Muscle of leg (tissue), 11 donors: ENCODE measurements around the gene ENTHD1. TPM values are rescaled to one million over a fixed set of nuclear protein-coding genes. Genes with fewer than 3 reads are reported as not detected.

ENCODE experiments used
- DNase-seq: peaks from one replicate; pipeline ENCODE4 v3.0.0; 2013
- H3K27ac ChIP-seq: one replicate; pipeline ENCODE4 v1.5.1; 2013; ENCODE audit warnings: mild to moderate bottlenecking, low read length, control low read depth
- H3K27me3 ChIP-seq: one replicate; pipeline ENCODE4 v1.6.1; 2013; ENCODE audit warnings: low read length; ENCODE audit not compliant: control insufficient read depth, insufficient read depth
- H3K36me3 ChIP-seq: one replicate; pipeline ENCODE4 v1.6.1; 2013; ENCODE audit warnings: low read length; ENCODE audit not compliant: control insufficient read depth, insufficient read depth
- H3K4me1 ChIP-seq: one replicate; pipeline ENCODE4 v1.6.1; 2013; ENCODE audit warnings: low read length; ENCODE audit not compliant: control insufficient read depth, insufficient read depth
- H3K4me3 ChIP-seq: one replicate; pipeline ENCODE4 v1.5.1; 2013; ENCODE audit warnings: low read length, control low read depth
- H3K9me3 ChIP-seq: replicated peaks from 2 replicates; pipeline ENCODE4 v1.6.1; 2013; ENCODE audit warnings: low read depth, low read length; ENCODE audit not compliant: control insufficient read depth
- WGBS: methylation state at CpG from one replicate; pipeline ENCODE4 v1.1.5; 2013; ENCODE audit warnings: missing lambda C conversion rate; ENCODE audit not compliant: insufficient coverage; 5-methylcytosine and 5-hydroxymethylcytosine counted together
- polyA plus RNA-seq, 8 donors: library from polyadenylated mRNA; unstranded; fragments of 120-200 nt; gene quantifications; one replicate each; pipeline versions ENCODE4 v1.2.1 to v1.2.3, GENCODE V29; 2013; ENCODE audit warnings: inconsistent platforms in 1 of 8, low replicate concordance in 1 of 8; ENCODE audit not compliant: insufficient read length in 8 of 8, insufficient read depth in 1 of 8
- total RNA-seq: library from RNA; stranded (reverse); fragments of 120-200 nt; gene quantifications from one replicate; pipeline ENCODE4 v1.2.4, GENCODE V29; 2013

Gene ENTHD1
- total and polyA plus RNA-seq, 9 donors, result not detected

GRCh38 chr22:39825661-39826102 is 67.9 kb downstream of the ENTHD1 start:
- Histone ChIP-seq H3K27me3 (peaks cover 5% of the 10 kb centered on the region), H3K27ac (no peak overlapping the region), H3K36me3 (no peaks in the 10 kb centered on the region), H3K9me3 (no peaks in the 10 kb centered on the region), H3K4me1 (no peaks in the 10 kb centered on the region), H3K4me3 (no peak overlapping the region)
- WGBS, result 97% methylated on average over 3 of the region's 3 CpGs
- DNase-seq, result no peak

GRCh38 chr22:39821008-39821407 is 72.6 kb downstream of the ENTHD1 start:
- Histone ChIP-seq H3K27me3 (peaks cover 3% of the 10 kb centered on the region), H3K4me1 (no peaks in the 10 kb centered on the region), H3K9me3 (no peaks in the 10 kb centered on the region), H3K27ac (no peak overlapping the region), H3K36me3 (no peaks in the 10 kb centered on the region), H3K4me3 (no peak overlapping the region)
- 67% methylated on average over 2 of the region's 3 CpGs for WGBS
- no peak for DNase-seq

- Histone ChIP-seq H3K27ac (no peak overlapping the region), H3K4me3 (no peak overlapping the region), H3K4me1 (no peaks in the 10 kb centered on the region), H3K27me3 (peaks cover 3% of the 10 kb centered on the region), H3K9me3 (no peaks in the 10 kb centered on the region), H3K36me3 (no peaks in the 10 kb centered on the region)
- no CpG with 5 or more reads among the region's 4 CpGs for whole genome bisulfite sequencing
- DNase-seq, result peak; percentile 3
Observed at GRCh38 chr22:39820256-39820655, 73.3 kb downstream of the ENTHD1 start.

- Histone ChIP-seq H3K27ac (no peak overlapping the region), H3K9me3 (no peaks in the 10 kb centered on the region), H3K4me1 (no peaks in the 10 kb centered on the region), H3K4me3 (no peak overlapping the region), H3K27me3 (peaks cover 3% of the 10 kb centered on the region), H3K36me3 (no peaks in the 10 kb centered on the region)
- WGBS, result no CpG with 5 or more reads among the region's 2 CpGs
- DNase-seq, result no peak
Observed at GRCh38 chr22:39819429-39819828, 74.1 kb downstream of the ENTHD1 start.

GRCh38 chr22:39818094-39818493 is 75.5 kb downstream of the ENTHD1 start:
- no peaks in the 10 kb centered on the region for H3K9me3 ChIP-seq
- H3K27ac ChIP-seq, result no peak overlapping the region
- H3K4me3 ChIP-seq, result no peak overlapping the region
- 67% methylated on average over 4 of the region's 5 CpGs for WGBS
- H3K4me1 ChIP-seq, result no peaks in the 10 kb centered on the region
- no peaks in the 10 kb centered on the region for H3K36me3 ChIP-seq
- DNase-seq, result no peak
- no peaks in the 10 kb centered on the region for H3K27me3 ChIP-seq

GRCh38 chr22:39815932-39816331 is 77.6 kb downstream of the ENTHD1 start:
- no CpG with 5 or more reads among the region's 2 CpGs for WGBS
- H3K27ac ChIP-seq, result no peak overlapping the region
- peaks cover 4% of the 10 kb centered on the region for H3K27me3 ChIP-seq
- no peak overlapping the region for H3K4me3 ChIP-seq
- no peaks in the 10 kb centered on the region for H3K4me1 ChIP-seq
- no peaks in the 10 kb centered on the region for H3K9me3 ChIP-seq
- H3K36me3 ChIP-seq, result no peaks in the 10 kb centered on the region
- DNase-seq, result peak; percentile 66

- Histone ChIP-seq H3K4me1 (no peaks in the 10 kb centered on the region), H3K27ac (no peak overlapping the region), H3K9me3 (no peaks in the 10 kb centered on the region), H3K36me3 (no peaks in the 10 kb centered on the region), H3K27me3 (peaks cover 4% of the 10 kb centered on the region), H3K4me3 (no peak overlapping the region)
- no peak for DNase-seq
- no CpG with 5 or more reads among the region's 4 CpGs for WGBS
Observed at GRCh38 chr22:39814899-39815298, 78.7 kb downstream of the ENTHD1 start.

- Histone ChIP-seq H3K4me1 (no peaks in the 10 kb centered on the region), H3K9me3 (no peaks in the 10 kb centered on the region), H3K36me3 (no peaks in the 10 kb centered on the region), H3K27me3 (peaks cover 18% of the 10 kb centered on the region), H3K27ac (no peak overlapping the region), H3K4me3 (no peak overlapping the region)
- DNase-seq, result no peak
- 25% methylated on average over 1 of the region's 4 CpGs for WGBS
Observed at GRCh38 chr22:39809772-39810557, 83.6 kb downstream of the ENTHD1 start.

- Histone ChIP-seq H3K27ac (no peak overlapping the region), H3K27me3 (peaks cover 20% of the 10 kb centered on the region), H3K36me3 (no peaks in the 10 kb centered on the region), H3K4me1 (no peaks in the 10 kb centered on the region), H3K4me3 (no peak overlapping the region), H3K9me3 (no peaks in the 10 kb centered on the region)
- no CpG with 5 or more reads among the region's 3 CpGs for WGBS
- peak; percentile 2 for DNase-seq
Observed at GRCh38 chr22:39808081-39808480, 85.5 kb downstream of the ENTHD1 start.

- DNase-seq, result no peak
- WGBS, result no CpG with 5 or more reads among the region's 2 CpGs
- no peaks in the 10 kb centered on the region for H3K9me3 ChIP-seq
- no peak overlapping the region for H3K27ac ChIP-seq
- no peak overlapping the region for H3K4me3 ChIP-seq
- H3K36me3 ChIP-seq, result no peaks in the 10 kb centered on the region
- peaks cover 18% of the 10 kb centered on the region for H3K27me3 ChIP-seq
- no peaks in the 10 kb centered on the region for H3K4me1 ChIP-seq
Observed at GRCh38 chr22:39806109-39806508, 87.5 kb downstream of the ENTHD1 start.
